Medulla oblongata (tissue), 1 donor: Measurements from ENCODE around the gene MAGI2.
A peak's percentile ranks its signal among the peaks of the same experiment; 100 is the strongest.

ENCODE experiments used
- DNase-seq: peaks from one replicate; pipeline ENCODE4 v3.0.0-alpha.2; 2015; ENCODE audit errors: extremely low spot score

MAGI2 gene

DNA sequence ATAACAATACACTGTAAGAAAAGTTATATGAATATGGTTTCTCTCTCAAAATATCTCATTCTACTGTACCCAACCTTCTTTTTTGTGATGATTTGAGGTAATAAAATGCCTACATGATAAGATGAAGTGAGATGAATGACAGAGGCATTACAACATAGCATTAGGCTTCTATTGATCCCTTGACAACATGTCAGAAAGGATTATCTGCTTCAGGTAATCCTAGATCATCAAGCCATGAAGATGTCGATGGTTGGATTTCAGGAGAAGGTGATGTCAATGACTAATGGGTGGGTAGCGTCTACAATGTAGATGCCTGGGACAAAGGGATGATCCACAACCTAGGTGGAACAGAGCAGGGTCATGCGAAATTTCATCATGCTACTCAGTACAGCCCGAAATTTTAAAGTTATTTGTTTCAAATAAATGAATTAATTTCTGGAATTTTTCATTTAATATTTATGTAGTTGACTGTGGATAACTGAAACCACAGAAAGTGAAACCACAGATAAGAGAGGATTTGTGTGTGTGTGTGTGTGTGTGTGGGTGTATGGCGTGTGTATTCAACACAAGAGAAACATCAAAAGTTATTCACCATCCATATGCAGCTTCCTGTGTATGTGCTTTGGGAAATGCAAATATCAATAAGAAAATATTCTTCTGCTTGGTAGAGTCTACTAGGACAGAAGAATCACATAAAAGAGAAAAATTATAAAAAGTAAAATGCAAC lies 77.0 kb downstream of the MAGI2 start:
- no peak for DNase-seq

DNA sequence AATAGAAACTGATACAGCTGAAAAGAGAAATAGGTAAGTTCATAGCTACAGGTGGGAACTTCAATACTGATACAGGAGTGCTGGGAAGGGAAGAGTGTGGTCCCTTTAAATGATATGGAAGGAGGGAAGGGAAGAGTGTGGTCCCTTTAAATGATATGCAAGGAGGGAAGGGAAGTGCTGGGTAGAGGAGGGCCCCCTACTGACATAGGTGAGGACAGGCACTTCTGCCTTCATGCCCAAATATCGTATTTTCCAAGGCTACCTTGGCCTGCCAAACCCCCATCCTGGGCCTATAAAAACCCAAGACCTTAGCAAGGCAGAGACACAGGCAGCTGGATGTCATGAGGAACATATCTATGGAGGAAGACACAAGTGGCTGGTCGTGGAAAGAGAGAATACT lies 92.3 kb downstream of the MAGI2 start:
- no peak for DNase-seq

DNA sequence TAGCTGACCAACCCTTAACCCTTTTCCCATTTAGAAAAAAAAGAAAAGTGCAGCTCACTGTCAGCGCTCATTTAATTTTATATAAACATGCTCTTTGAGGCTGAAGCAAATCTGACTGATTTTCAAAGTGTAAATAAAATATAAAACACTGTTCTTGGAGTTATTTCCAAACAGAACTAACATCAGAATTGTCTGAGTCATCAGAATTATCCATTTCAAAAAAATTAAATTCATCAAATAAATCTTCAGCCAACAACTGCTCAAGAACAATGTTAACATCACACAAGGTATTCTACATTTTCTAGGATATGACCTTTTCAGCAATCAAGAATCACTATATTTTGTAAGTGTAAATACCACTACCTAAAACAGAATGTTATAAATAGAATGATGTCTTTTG lies 93.6 kb downstream of the MAGI2 start:
- no peak for DNase-seq

DNA sequence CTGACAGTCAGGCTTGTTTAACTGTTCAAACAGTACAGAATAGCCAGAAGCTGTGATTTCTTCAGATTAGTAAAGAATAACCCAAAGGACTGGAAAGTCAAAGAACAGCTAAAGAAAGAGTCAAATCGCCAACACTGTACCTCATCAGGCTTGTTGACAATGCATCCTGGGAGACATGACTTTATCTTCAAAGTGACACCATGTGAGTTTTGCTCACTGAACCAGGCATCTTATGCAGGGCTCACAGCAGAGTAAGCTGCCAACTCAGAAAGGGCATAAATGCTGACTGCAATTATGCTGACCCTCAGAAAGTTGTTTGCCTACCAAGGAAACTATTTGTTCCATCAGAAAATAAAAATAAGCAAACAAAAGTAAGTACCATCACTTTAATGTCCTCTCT lies 96.4 kb downstream of the MAGI2 start:
- peak; percentile 10 for DNase-seq

DNA sequence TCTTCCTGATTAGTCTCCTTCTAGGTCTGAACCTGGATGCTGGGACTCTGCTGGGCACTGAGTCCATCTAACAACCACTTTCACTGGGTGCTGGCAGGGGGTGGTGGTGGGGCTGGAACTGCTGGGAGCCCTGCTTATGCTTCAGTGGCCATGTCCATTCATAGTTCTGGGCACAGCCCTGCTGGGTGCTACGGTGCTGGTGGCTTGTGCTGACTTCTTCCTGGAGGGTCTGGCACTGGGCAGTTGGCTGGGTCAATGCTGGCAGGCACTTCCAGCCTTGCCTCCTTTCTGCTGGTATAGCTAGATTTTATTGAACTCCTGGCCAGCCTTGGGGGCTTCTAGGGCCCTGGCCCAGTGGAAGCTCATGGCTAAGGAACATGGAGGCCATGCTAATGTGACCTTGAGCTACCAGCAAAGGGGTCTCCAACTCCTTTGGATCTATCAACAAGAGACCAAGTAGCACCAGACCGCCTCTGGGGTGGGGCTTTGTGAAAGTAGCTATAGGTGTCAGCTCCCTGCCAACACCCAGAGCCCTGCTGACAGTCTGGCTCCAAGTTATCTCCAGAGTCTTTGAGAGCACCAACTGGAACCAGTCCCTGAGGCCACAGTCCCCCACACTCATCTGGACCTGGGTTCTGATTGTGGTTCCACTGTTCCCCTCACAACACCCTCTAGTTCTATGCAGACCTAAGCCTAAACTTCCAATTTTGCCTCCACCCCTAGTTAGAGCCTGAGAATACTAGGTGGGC lies 99.6 kb downstream of the MAGI2 start:
- no peak for DNase-seq

DNA sequence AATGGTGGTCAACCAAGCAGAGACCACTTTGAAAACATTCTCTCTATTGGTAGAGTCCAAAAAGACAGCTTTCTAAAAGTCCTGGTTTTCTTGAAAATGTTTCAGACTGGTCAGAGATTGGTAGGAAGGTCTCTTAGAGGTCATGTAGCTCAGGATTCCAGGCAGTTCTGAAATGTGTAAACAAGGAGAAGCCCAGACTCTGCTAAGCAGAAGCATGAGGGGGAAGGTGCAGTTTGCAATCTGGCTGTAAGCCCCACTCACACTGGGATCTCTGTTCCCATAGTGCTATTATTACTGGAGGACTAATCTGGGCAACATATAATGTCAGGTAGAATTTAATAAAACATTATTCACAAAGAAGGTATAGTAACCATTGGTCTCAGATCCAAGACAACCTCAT lies 101.1 kb downstream of the MAGI2 start:
- peak; percentile 18 for DNase-seq

DNA sequence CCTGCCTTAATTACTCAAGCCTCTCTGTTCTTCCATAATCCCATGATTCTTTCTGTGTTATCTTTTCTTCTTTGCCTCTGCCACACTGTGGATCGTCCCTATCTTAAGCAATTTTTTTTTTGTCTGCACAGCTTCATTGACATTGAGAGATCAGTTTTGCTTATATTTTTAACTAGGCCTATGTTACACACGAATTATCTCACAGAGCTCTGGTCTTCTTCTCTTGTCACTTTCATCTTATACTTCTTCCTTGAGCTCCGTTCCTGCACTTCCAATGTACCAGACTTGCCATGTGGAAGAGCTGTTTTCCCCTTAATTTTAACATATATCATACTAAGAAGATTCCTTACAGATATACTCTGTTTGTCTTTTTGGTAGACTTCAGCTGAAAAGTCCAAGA lies 106.1 kb downstream of the MAGI2 start:
- DNase-seq: no peak

DNA sequence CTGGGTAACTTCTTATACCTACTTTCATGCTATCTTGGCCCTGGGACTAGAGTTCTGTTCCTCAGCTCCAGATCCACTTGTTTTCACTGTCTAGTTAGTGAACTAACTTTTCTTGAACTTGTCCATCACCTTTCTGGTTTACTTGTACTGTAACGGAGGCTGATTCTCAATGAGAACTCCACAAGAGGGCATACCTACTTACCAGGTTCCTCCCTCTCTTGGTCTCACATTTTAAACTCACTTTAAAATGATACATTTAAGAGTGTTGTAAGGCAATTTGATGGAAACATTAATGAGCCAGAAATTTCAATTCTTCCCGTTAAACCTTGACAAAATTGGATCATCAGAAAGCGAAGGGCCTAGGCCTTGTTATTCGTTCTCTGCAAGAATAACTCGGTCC lies 111.6 kb downstream of the MAGI2 start:
- peak; percentile 16 for DNase-seq

DNA sequence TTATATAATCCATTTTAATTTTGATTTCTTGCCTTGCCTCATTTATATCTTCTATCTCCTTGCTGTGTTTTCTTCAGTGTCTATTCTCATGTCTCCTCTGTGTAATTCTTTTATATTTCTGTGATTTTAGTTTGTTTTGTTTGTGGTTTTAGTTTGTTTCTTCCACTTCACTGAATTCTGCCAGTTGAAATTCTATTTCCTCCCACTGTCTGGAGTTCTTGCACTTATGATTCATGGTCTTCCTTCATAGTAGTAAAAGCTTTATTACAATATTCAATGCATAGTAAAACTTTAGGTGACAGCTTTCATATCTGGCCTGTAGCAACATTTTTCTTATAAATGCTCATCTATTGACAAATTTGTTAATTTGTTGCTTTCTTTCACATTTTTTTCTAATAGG lies 113.3 kb downstream of the MAGI2 start:
- DNase-seq: no peak

DNA sequence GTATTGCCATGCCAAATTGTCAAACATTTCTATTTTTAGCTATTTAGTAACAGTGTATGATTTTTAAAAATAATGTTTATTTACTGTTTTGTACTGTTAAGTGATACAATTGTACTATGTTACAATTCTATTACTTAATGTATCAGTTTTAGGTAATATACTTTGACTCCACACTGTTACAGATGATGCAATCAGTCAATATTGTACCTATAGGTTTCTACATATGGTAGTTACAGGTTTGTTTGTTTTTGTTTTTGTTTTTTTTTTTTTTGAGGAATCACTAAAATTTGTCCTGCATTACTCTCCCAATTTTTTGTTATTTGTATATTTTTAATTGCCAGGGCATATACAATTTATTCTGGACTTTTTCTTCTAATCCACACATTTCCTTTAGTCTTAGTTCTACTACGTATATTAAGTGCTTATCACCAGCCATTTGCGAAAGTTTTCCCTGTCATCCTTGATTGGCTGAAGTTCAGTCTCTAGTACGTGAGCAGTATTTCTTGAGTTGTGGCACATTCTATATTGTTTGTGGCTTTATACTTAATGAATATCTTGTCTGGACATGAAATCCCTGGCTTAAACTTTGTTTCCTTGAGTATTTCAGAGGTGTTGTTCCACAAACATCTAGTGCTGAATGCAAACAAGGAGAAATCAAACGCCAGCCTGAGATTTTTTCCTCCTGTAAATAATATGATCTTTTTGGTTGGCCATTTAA lies 114.1 kb downstream of the MAGI2 start:
- DNase-seq: no peak

DNA sequence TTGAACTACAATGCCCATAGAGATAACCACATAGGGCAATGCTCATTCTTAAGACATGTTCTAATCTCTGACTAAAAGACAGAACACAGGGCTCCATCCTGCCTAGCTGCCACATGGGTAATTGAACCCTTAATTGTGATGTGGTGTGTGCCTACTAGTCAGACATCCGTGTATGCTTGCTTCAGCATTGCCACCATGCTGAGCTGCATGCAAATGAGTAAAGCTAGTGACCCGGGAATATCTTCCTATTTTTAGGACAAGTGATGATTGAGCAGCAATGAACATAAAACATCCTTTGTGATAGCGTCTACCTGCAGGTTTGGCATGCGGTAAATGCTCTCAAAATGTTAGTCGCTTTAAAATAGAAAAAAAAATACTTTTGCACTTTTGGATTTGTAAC lies 115.8 kb downstream of the MAGI2 start:
- DNase-seq: peak; percentile 54

DNA sequence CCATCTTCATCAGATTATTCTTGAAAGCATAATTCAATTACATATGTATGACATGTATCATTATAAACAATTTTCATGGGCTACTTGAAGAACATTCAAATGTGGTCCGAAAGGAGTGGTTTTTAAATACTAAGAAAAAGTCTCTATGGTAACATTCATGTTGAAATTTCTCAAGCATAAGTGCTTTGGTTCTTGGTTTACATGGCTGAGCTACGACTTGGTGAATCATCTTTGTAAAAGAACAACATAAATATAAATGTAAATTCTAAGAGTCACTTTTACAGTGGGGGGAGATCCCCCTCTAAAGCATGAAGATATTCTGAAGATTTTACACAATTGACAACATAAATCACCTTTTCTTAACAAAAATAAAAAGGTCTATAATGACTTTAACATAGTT lies 118.6 kb downstream of the MAGI2 start:
- DNase-seq: no peak

DNA sequence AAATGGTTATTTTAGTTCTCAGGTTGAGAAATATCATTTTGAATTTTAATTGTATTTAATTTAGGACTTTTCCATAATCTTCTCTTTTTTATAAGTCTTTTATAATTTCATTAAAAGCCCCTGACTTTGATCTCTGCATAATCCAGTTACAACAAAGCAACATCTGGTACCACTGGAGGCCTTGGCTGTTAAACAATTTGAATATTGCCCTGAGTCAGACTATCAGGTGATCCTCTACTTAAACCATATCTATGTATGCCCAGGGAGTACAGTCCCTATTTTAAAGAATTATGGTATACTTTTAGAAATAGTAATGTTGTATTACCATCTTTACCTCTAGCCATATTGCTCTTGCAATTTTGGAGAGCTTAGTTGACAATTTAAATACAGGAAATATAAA lies 119.1 kb downstream of the MAGI2 start:
- DNase-seq: no peak

DNA sequence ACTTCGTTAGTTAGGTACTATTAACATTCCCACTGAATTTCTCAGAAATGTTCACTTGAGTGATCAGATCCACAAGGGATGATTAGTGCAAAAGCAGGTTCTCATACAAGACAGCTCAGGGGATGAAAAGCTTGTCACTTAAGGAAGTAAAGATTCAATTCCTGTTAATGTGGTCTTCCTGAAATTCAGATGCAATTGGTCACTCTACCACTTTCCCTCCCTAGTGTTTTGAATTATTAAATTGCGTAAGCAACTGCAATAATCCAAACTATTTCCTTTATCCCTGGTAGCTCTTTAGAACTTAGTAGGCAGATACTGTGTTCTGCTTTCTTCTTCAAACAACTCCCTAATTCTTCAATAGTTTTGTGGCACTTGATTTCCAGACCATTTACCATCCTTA lies 121.4 kb downstream of the MAGI2 start:
- DNase-seq: no peak

DNA sequence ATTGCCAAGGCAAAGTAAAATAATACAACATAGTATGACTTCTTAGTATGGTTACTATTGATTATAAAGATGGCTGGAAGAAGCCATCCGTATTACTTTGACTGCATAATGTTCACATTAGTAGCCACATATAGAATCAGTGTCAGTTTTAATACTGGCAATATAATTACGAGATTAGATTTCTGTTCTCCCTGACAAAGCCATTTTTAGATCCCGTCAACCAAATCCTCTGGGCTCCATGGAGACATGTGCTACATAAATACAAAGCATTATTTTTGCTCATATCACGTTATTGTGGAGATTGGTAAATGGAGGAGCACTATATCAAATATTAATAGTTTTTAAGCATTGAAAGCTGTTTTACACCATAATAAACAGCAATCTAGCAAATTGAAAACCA lies 124.0 kb downstream of the MAGI2 start:
- DNase-seq: no peak

DNA sequence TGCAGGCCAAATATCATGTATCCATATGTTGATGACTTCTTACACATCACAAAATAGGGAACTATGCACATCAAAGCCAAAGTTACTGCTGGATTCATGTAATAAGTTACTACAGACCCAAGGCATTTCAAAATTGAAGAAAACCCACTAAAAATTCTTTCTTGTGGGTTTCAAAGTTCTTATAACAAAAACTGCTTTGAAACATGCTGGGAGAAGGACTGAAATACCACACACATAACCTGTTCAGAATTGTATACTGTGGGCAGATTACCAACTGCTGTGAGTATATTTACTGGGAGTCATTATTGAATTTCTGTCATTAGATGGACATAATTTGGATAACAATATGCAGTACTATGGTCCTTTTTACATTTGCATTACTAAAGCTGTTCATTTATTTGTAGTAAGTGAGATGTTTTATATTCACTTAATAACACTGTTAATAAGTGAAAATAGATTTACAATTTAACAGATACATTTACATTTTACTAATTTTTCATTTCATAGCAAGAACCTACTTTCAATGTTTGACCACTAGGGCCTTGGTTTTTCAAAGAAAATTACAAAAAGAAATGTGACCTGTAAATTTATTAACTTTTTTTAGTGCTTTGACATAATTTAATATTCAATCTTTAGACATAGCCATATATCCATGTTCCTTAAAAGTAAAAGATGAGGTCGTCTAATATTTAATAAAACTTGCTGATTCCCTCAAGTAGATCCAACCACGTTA lies 132.6 kb downstream of the MAGI2 start:
- DNase-seq: no peak

DNA sequence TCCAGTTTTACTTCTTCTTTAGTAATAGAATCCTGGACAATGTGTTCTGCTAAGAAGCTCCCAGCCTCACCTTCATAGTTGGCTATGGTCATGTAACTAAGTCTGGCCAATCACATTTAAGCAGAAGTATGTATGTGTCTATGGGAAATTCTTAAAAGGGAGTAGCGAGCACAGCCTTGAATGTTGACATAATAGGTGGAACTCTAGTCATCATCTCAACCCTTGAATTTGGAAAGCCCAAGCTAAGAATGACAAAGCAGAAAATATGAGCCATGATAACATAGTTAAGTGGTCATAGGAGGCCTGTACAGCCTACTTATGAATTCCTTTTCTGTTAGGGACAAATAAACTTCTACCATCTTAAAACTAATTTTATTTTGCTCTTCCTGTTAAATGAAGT lies 134.1 kb downstream of the MAGI2 start:
- DNase-seq: no peak

DNA sequence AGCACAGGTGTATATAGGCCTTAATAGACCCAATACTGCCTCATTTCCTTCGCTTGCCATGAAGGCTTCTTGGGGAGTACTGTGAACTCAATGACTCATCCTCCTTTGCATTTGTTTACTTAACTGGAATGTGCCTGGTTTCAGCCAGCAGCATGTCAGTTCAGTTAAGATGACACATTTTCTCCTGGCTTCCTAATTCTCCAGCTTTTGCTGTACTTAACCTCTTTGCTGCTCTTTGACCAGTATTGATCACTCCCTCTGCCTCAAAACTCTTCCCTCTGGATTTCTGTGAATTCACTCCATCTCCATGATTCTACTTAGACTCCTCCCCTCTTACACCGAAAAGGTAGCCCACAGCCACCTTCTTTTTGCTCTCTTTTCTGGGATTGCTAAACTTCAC lies 135.7 kb downstream of the MAGI2 start:
- no peak for DNase-seq

DNA sequence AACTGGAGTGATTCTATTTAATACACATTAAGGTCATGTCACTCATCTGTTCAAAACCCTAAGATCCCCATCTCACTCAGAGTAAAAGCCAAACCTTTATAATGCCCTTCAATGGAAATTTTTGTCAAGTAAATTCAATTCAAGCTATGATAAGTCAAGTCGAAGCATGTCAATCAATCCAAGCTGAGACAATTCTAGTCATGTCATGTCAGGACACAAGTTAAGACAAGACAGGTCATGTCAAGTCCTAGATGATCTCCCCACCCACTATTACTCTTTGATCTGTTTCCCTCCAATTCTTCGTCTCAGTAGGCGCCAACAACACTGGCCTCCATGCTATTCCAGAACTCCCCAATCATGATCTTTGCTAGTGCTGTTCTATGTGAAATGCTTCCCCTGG lies 141.4 kb downstream of the MAGI2 start:
- no peak for DNase-seq

DNA sequence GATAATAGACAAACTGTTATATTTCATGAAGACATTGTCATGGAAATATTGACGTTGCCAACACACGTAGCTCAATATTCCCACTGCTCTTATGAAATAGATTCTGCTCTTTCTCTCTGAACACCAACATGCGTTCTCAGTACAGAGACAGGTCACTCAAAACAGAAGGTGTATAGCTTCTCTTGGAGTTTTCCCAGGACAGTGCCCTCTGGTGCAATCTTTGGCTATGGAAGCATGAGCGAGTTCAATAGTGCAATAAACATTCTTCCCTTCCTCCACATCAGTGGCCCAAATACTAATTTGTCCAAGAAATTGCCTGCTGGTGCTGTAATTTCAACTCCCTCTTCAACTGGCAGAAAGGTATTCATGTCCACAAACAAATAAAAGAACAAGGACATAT lies 145.3 kb downstream of the MAGI2 start:
- DNase-seq: no peak

DNA sequence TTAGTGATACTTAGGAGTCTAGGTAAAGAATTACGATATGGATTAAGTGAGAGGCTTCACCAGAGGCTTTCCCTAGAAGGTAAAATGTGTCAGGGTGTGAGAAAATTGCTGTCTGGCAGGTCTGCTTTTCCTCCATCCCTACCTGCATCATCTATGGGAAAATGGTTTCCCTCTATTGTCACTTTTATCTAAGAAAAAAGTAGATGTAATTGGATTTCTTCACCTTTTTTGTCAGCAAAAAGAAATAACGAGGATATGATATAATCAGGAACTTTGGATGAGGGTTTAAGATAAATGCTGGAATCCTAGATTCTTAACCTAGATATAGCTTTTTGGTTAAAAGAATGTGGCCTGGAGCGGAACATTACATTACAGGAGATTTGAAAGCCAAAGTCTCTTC lies 146.1 kb downstream of the MAGI2 start:
- no peak for DNase-seq

DNA sequence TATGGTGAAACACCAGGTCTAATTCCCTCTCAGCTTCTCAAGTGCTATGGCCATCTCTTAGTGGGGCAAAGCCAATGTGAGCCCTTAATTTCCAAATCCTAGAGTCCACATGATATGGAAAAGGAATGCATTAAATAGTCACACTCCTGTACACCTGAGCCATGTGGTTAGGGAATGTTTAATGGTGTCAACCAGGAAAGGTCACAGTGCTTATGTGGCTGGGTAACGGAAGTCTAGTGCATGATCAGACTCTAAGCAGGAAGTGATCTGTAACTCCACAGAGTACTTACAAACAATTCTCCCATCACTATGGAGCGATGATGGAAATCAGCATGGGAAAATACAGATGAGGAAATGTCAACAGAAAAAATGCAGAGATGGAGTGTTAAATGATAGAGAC lies 148.8 kb downstream of the MAGI2 start:
- no peak for DNase-seq
